Measurements from ENCODE around the gene CEMIP2. TPM values are rescaled to one million over a fixed set of nuclear protein-coding genes. Genes with fewer than 3 reads are reported as not detected.

Gene CEMIP2
- total RNA-seq, 2 donors from 2014 or later, result 15.6 to 87.7 TPM

DNA sequence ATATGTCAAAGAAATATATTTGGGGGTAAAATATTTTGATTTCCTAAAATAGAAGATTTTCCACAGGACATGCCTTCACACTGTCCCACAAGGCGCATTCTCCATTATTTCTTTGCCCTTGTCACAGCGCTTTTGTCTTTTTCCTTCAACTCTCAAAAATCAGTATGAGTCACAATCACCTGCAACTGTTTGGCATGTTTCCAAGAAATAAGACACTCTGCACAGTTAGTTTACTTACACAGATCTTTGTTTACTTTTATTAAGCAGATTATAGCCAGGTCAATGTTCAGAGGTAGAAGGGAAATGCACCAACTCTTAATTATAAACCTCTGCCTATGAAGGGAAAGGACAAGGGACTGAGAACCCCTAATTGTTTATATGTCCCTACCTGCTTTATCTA, 9.5 kb downstream of the CEMIP2 start:
- H3K36me3 ChIP-seq, result no peaks in the 10 kb centered on the region
- H3K27ac ChIP-seq, result no peak overlapping the region
- H3K9me3 ChIP-seq, result no peaks in the 10 kb centered on the region
- no peak overlapping the region for H3K4me3 ChIP-seq
- TF ChIP-seq CTCF (IDR thresholded peaks at IDR 0.05), result no peak
- H3K27me3 ChIP-seq, result no peaks in the 10 kb centered on the region
- H3K4me1 ChIP-seq, result no peaks in the 10 kb centered on the region
- no peak for DNase-seq (ENCODE audit: low spot score)

- Histone ChIP-seq H3K9me3 (no peaks in the 10 kb centered on the region), H3K4me3 (no peak overlapping the region), H3K36me3 (no peaks in the 10 kb centered on the region), H3K27ac (no peak overlapping the region), H3K4me1 (no peaks in the 10 kb centered on the region), H3K27me3 (no peaks in the 10 kb centered on the region)
- TF ChIP-seq CTCF (IDR thresholded peaks at IDR 0.05), result no peak
- DNase-seq (ENCODE audit: low spot score), result no peak
These were observed 10.0 kb downstream of the CEMIP2 start for GRCh38 chr9:71758277-71758676.

DNA sequence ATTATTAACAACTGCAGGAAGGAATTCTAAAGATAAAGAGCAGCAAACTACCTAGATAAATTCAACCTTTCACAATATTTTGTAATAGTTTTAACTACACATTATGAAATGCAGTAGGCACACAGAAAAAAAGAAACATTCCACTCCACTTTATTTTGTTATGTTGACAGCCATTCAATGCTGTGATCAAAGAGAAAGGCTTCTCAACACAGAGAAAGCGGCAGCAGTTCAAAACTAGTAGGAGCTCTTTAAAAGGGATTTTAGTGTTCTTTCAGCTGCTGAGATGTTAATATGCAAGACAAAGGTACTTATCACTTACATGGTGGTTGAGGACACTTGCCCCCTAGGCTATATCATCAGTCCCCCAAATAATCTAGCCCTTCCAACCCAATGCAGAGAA, 11.6 kb downstream of the CEMIP2 start:
- H3K36me3 ChIP-seq, result no peaks in the 10 kb centered on the region
- H3K27ac ChIP-seq, result no peak overlapping the region
- no peaks in the 10 kb centered on the region for H3K4me1 ChIP-seq
- DNase-seq (ENCODE audit: low spot score), result no peak
- no peaks in the 10 kb centered on the region for H3K27me3 ChIP-seq
- no peak overlapping the region for H3K4me3 ChIP-seq
- H3K9me3 ChIP-seq, result no peaks in the 10 kb centered on the region
- no peak for TF ChIP-seq CTCF (IDR thresholded peaks at IDR 0.05)

DNA sequence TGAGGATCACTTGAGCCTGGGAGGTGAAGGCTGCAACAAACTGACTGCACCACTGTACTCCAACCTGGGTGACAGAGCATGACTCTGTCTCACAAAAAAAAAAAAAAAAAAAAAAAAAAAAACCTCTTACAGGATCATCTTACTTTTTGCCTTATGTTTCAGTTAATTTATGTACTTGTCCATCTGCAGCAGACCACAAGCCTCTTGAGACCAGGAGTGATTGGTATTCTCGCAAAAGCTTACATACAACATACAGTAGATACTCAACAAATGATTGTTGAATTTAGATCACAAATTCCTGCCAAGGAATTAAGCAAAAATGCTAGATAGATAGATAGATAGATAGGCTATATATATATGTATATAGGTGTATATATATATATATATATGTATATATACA, 12.4 kb downstream of the CEMIP2 start:
- no peaks in the 10 kb centered on the region for H3K36me3 ChIP-seq
- no peak overlapping the region for H3K27ac ChIP-seq
- no peak for TF ChIP-seq CTCF (IDR thresholded peaks at IDR 0.05)
- no peaks in the 10 kb centered on the region for H3K27me3 ChIP-seq
- H3K9me3 ChIP-seq, result no peaks in the 10 kb centered on the region
- H3K4me3 ChIP-seq, result no peak overlapping the region
- no peak for DNase-seq (ENCODE audit: low spot score)
- H3K4me1 ChIP-seq, result no peaks in the 10 kb centered on the region

- Histone ChIP-seq H3K27ac (no peak overlapping the region), H3K4me1 (no peaks in the 10 kb centered on the region), H3K36me3 (no peaks in the 10 kb centered on the region), H3K4me3 (no peak overlapping the region), H3K9me3 (no peaks in the 10 kb centered on the region), H3K27me3 (no peaks in the 10 kb centered on the region)
- no peak for TF ChIP-seq CTCF (IDR thresholded peaks at IDR 0.05)
- DNase-seq (ENCODE audit: low spot score), result no peak
These were observed 13.1 kb downstream of the CEMIP2 start for GRCh38 chr9:71755230-71755629.

DNA sequence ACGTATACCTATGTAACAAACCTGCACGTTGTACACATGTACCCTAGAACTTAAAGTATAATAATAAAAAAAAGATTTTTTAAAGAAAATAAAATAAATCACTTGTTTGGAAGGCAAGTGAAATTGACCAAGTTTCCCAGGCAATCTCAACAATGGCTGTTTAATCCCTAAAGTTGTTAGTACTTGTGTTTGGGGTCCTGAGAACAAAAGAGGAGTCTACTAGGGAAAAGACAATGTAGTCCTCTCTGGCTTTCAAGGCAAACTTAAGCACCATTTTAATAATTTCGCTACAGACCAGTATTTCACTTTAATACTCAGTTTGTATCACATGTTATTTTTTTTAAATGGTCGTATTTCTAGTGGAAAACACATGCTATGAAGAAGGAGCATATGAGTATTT, 14.2 kb downstream of the CEMIP2 start:
- H3K9me3 ChIP-seq, result no peaks in the 10 kb centered on the region
- H3K36me3 ChIP-seq, result no peaks in the 10 kb centered on the region
- no peaks in the 10 kb centered on the region for H3K27me3 ChIP-seq
- H3K4me3 ChIP-seq, result no peak overlapping the region
- no peak for TF ChIP-seq CTCF (IDR thresholded peaks at IDR 0.05)
- H3K4me1 ChIP-seq, result no peaks in the 10 kb centered on the region
- no peak overlapping the region for H3K27ac ChIP-seq
- no peak for DNase-seq (ENCODE audit: low spot score)
